HG03039 (cell line): ENCODE data around the gene IMMP2L.
"Not testable (repeated sequence)": the region's sequence is repeated elsewhere in the genome, so short reads cannot be mapped to it uniquely, and the experiment has no call there.

Source experiments
- ATAC-seq: cut with Tn5 transposase; IDR thresholded peaks from one replicate; pipeline ENCODE4 v1.9.1; 2021; ENCODE audit warnings: mild to moderate bottlenecking, moderate library complexity; ENCODE audit not compliant: unreplicated experiment

The IMMP2L gene

DNA sequence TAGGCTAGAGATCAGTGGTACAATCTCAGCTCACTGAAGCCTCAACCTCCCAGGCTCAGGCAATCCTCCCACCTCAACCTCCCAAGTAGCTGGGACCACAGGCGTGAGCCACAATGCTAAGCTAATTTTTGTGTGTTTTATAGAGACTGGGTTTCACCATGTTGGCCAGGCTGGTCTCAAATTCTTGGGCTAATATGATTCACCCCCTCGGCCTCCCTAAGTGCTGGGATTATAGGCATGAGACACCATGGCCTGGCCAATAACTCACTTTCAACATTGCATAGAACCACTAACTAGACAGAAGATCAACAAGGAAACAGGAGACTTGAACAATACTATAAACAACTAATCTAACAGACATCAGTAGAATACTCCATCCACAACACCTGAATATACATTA lies 279.7 kb downstream of the IMMP2L start:
- no peak for ATAC-seq

GRCh38 chr7:111274857-111275256 lies 287.4 kb downstream of the IMMP2L start:
- no peak for ATAC-seq

GRCh38 chr7:111272092-111272491 lies 290.2 kb downstream of the IMMP2L start:
- no peak for ATAC-seq

- not testable (repeated sequence) for ATAC-seq
Measured at GRCh38 chr7:111270794-111271193, 291.5 kb downstream of the IMMP2L start.

DNA sequence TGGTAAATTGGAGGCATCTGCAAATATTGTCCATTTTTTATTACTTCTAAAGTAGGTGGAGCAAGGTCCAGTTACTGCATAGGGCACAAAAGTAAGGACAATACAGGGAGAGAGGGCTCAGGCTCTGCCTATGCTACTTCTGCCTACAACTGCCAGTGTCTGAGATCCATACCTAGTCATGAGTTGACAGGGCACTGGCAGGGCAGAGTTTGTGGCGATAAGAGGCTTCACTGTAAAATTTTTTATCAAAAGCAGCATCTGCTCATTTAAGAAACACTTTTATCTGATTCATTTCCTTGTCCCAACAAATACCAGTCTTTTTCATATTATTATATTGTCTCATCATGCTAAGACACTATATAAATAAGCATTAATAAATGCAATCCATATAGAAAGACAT lies 293.4 kb downstream of the IMMP2L start:
- ATAC-seq = no peak

DNA sequence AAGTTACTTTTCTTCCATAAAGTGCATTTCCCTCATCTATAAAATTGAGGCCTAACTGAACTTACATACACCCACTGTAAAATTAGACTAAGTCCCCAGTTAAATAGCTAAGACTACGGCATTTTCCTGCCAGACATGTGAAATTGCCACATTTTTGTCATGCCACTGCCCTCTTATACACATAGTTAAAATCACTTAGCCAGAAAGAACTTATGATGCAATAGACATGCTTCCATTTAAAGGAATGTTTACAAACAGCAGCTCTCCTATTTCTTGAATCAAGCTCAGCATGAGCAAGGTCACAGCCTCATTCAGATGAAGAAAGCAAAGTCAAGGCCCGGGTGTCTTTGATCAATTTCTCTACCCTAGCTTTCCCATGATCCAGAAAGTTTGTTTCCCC lies 295.7 kb downstream of the IMMP2L start:
- ATAC-seq = no peak

DNA sequence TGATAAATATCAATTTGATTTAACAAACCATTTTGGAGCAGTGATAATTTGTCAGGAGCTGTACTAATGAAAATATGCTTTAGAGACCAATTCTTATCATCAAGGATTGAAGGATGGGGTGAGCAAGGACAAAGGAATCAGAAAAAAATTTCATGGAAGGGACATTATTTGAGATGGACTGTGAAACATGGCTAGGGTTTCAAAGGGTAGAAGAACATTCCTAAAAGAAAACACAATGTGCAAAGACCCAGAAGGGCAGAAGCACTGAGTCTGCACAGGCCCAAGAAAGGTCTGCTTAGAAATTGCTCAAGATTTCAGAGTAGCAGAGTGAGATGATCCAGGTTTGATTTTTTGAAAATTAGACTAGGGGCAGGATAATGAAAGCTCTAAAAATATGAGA lies 296.9 kb downstream of the IMMP2L start:
- no peak for ATAC-seq

GRCh38 chr7:111264981-111265380 lies 297.3 kb downstream of the IMMP2L start:
- ATAC-seq = no peak

- ATAC-seq = no peak
Measured at GRCh38 chr7:111264111-111264868, 298.0 kb downstream of the IMMP2L start.

GRCh38 chr7:111262293-111263116 lies 299.8 kb downstream of the IMMP2L start:
- no peak for ATAC-seq

DNA sequence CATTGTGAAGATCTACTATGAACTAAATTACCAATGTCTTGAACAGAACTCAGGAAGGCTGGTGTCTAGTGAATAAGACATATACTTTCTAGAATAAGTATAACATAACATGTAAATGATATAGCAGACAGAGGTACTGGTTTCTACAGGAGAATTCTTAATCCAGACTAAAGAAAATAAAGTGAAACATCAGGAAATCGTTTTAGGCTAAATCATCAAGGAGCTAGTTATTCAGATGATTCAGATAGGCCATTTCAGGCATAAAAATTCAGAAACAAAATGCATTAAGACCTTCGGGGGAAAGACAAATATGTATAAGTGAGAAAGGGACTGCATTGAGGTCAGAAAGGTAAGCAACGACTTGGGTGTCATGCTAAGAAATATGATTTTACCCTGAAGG lies 300.8 kb downstream of the IMMP2L start:
- ATAC-seq = no peak

DNA sequence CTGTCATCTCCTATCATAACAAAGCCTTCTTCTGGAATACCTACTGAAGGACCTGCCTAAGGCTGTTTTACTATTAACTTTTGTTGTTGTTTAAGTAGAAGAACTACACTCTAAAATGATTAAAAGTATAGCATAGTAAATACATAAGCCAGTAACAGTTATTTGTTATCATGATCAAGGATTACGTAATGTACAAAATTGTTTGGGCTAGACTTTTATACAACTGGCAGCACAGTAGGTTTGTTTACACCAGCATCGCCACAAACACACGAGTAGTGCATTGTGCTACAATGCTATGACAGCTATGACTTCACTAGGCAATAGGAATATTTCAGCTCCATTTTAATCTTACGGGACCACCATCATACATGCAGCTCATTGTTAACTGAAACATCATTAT lies 302.3 kb downstream of the IMMP2L start:
- ATAC-seq = no peak

- no peak for ATAC-seq
Measured at GRCh38 chr7:111256391-111256790, 305.9 kb downstream of the IMMP2L start.

GRCh38 chr7:111255576-111255975 lies 306.7 kb downstream of the IMMP2L start:
- ATAC-seq = no peak

- ATAC-seq = not testable (repeated sequence)
Measured at GRCh38 chr7:111251365-111251764, 310.9 kb downstream of the IMMP2L start.

- ATAC-seq = not testable (repeated sequence)
Measured at GRCh38 chr7:111249807-111250206, 312.5 kb downstream of the IMMP2L start.

DNA sequence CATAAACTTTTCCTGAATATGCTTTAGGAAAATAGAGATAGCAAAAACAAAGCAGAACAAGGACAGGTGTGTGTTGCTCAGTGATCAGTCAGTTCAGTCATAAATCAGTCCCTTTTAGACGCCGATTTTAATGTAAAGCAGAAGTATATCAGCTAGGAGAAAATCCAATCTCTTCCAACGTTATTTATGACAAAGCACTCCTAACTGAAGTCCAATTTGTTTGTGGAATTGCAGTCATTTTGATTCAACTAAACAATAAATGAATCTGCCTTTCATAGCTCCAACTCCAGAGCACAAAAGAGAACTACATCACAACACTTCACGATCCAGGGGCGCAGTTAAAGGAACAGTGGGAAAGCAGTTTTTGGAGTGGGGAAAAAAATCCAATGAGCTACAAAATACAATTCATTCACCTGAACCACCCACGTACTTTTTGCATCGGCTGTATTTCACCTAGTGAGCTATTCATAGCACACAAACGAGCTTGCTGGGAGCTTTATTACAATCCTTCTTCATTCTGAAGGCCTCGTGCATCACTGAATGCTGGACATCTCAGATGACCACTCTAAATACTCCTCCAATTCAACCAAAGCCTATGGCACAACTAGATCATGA lies 320.0 kb downstream of the IMMP2L start:
- ATAC-seq = no peak

- ATAC-seq = no peak
Measured at GRCh38 chr7:111240371-111240770, 321.9 kb downstream of the IMMP2L start.

- ATAC-seq = no peak
Measured at GRCh38 chr7:111239437-111239836, 322.9 kb downstream of the IMMP2L start.

- no peak for ATAC-seq
Measured at GRCh38 chr7:111238886-111239285, 323.4 kb downstream of the IMMP2L start.

DNA sequence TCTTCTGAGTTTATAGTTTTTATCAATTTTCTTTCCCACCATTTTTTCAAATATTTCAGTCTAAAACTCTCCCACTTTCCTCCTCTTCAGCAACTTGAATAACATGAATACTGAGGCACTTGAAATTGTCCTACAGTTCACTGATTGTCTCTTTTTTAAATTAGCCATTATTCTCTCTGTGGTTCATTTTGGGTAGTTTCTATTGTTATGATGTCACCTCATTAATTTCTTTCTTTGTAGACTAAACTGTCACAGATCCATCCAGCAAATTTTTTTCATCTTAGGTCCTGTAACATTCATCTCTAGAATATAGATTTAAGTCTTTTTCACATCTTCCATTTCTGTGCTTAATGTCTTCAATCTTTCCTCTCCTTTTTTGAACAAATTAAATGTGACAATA lies 326.6 kb downstream of the IMMP2L start:
- ATAC-seq = no peak
